ENCODE measurements around the gene SENP1. TPM values are rescaled to one million over a fixed set of nuclear protein-coding genes. Genes with fewer than 3 reads are reported as not detected.

SENP1 gene
- total RNA-seq, 1 donor from 2014 or later = 24.2 TPM

DNA sequence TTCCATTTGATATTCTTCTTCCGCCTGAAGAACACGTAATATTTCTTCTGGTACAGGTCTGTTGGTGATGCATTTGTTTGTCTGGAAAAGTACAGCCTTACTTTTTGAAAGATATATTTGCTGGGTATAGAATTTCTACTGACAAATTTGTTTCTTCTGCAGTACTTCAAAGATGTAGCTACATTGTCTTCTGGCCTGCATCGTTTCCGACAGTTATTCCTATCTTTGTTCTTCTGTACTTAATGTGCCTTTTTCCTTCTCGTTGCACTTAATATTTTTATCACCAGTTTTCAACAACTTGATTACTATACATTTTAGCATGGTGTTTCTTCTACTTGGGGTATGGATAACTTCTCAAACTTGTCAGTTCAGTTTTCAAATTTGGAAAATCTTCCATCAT lies 47.1 kb downstream of the SENP1 start:
- Mint-ChIP-seq H3K27ac (ENCODE audit: unreplicated experiment) (no peak overlapping the region), H3K4me3 (ENCODE audit: unreplicated experiment) (no peak overlapping the region), H3K36me3 (ENCODE audit: unreplicated experiment) (peaks cover 10% of the 10 kb centered on the region), H3K4me1 (ENCODE audit: low read depth, unreplicated experiment) (no peaks in the 10 kb centered on the region), H3K9me3 (ENCODE audit: unreplicated experiment) (no peaks in the 10 kb centered on the region), H3K27me3 (ENCODE audit: unreplicated experiment) (no peaks in the 10 kb centered on the region)
- DNase-seq = no peak
- TF ChIP-seq, protein P1, sequence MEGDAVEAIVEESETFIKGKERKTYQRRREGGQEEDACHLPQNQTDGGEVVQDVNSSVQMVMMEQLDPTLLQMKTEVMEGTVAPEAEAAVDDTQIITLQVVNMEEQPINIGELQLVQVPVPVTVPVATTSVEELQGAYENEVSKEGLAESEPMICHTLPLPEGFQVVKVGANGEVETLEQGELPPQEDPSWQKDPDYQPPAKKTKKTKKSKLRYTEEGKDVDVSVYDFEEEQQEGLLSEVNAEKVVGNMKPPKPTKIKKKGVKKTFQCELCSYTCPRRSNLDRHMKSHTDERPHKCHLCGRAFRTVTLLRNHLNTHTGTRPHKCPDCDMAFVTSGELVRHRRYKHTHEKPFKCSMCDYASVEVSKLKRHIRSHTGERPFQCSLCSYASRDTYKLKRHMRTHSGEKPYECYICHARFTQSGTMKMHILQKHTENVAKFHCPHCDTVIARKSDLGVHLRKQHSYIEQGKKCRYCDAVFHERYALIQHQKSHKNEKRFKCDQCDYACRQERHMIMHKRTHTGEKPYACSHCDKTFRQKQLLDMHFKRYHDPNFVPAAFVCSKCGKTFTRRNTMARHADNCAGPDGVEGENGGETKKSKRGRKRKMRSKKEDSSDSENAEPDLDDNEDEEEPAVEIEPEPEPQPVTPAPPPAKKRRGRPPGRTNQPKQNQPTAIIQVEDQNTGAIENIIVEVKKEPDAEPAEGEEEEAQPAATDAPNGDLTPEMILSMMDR (IDR thresholded peaks at IDR 0.05; ENCODE audit: partially characterized antibody, unreplicated experiment) = no peak

DNA sequence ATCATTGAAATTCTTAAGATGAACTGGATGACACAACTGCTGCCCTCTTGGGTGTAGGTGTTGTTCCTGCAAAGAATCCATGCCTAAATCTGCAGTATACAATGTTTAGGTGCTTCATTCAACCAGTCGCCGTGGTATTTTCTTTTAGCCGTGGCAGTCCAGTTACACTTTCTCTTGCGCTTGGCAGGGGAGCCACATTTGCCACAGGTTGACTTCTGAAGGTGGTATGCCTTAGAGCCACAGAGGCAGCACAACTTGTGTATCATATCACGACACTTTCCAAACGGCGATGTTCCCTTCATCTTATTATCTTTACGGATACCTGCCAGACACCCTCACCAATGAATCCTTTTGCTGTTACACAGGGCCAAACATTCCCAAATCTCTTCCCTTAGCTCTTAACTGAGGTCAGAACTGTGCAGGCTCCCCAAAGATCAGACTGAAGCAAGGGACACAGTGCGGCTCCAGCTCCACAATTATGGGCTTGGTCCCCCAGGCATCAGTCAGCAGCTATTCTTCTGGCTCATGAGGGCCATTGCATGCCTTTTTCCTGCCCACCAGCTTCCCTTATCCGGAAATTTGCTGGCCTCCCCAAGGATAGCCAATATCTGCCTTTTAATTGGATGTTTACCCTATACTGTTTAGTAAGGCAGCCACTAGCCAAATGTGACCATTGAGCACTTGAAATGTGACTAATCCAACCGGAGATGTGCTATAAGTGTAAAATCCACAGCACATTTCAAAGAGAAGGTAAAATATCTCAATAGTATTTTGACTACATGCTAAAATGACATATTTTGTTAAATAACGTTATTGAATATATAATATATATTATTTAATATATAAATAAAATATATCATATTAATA lies 50.7 kb downstream of the SENP1 start:
- no peak for DNase-seq
- no peaks in the 10 kb centered on the region for H3K27me3 Mint-ChIP-seq (ENCODE audit: unreplicated experiment)
- TF ChIP-seq, protein P1 (IDR thresholded peaks at IDR 0.05; ENCODE audit: partially characterized antibody, unreplicated experiment) = no peak
- H3K36me3 Mint-ChIP-seq (ENCODE audit: unreplicated experiment) = peaks cover 10% of the 10 kb centered on the region
- no peaks in the 10 kb centered on the region for H3K4me1 Mint-ChIP-seq (ENCODE audit: low read depth, unreplicated experiment)
- H3K4me3 Mint-ChIP-seq (ENCODE audit: unreplicated experiment) = no peak overlapping the region
- no peak overlapping the region for H3K27ac Mint-ChIP-seq (ENCODE audit: unreplicated experiment)
- no peaks in the 10 kb centered on the region for H3K9me3 Mint-ChIP-seq (ENCODE audit: unreplicated experiment)

DNA sequence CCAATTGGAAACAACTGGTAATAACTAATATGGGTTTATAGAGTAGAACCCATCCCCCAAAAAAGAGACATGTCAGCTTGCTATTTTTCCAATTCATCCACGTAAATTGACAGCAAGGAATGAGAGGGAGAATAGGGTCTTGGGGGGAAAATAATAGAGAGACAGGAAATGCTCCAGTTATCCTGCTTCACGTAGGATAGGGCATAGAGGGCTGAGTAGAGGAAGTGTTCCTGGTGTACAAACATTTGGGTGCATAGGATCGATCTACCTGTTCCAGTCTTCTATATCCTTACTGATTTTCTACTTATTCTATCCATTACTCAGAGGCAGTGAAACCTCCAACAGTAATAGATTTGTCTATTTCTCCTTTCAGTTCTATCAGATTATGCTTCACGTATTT lies 52.0 kb downstream of the SENP1 start:
- H3K27ac Mint-ChIP-seq (ENCODE audit: unreplicated experiment) = no peak overlapping the region
- H3K4me3 Mint-ChIP-seq (ENCODE audit: unreplicated experiment) = no peak overlapping the region
- H3K27me3 Mint-ChIP-seq (ENCODE audit: unreplicated experiment) = no peaks in the 10 kb centered on the region
- H3K36me3 Mint-ChIP-seq (ENCODE audit: unreplicated experiment) = peaks cover 5% of the 10 kb centered on the region
- TF ChIP-seq, protein P1 (IDR thresholded peaks at IDR 0.05; ENCODE audit: partially characterized antibody, unreplicated experiment) = no peak
- no peak for DNase-seq
- no peaks in the 10 kb centered on the region for H3K4me1 Mint-ChIP-seq (ENCODE audit: low read depth, unreplicated experiment)
- no peaks in the 10 kb centered on the region for H3K9me3 Mint-ChIP-seq (ENCODE audit: unreplicated experiment)

DNA sequence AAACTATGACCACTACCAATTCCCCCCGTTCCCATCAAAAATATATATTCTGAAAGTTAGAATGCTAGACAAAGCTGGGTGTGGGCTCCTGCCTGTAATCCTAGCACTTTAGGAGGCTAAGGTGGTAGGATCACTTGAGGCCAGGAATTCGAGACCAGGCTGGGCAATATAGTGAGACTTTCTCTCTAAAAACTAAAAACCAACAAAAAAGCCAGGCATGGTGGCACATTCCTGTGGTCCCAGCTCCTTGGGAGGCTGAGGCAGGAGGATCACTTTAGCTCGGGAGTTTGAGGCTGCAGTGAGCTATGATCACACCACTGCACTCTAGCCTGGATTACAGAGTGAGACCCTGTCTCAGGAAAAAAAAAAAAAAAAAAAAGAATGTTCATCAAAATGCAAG lies 52.8 kb downstream of the SENP1 start:
- Mint-ChIP-seq H3K4me1 (ENCODE audit: low read depth, unreplicated experiment) (no peaks in the 10 kb centered on the region), H3K27me3 (ENCODE audit: unreplicated experiment) (no peaks in the 10 kb centered on the region), H3K9me3 (ENCODE audit: unreplicated experiment) (no peaks in the 10 kb centered on the region), H3K4me3 (ENCODE audit: unreplicated experiment) (no peak overlapping the region), H3K27ac (ENCODE audit: unreplicated experiment) (no peak overlapping the region), H3K36me3 (ENCODE audit: unreplicated experiment) (no peaks in the 10 kb centered on the region)
- TF ChIP-seq, protein P1 (IDR thresholded peaks at IDR 0.05; ENCODE audit: partially characterized antibody, unreplicated experiment) = no peak
- DNase-seq = no peak

DNA sequence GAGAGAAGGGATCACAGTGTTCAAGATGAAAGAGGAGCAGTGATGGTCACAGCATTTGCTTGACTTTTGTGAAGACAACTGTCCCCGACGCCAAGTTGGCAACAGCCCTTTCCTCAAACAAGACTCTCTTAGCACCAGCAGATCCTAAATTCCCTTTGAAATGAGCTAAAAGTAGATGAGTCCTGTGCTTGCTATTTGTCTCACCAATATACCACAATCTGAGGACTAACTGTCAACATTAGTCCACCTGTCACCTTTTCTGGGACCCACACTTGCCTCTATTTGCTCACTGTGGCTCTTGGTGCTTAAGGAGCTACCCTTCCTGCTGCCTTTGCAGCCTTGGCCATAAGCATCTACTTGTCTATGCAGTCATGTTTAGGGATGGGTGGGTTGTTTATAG lies 54.2 kb downstream of the SENP1 start:
- Mint-ChIP-seq H3K36me3 (ENCODE audit: unreplicated experiment) (no peaks in the 10 kb centered on the region), H3K27me3 (ENCODE audit: unreplicated experiment) (no peaks in the 10 kb centered on the region), H3K9me3 (ENCODE audit: unreplicated experiment) (no peaks in the 10 kb centered on the region), H3K27ac (ENCODE audit: unreplicated experiment) (no peak overlapping the region), H3K4me3 (ENCODE audit: unreplicated experiment) (no peak overlapping the region), H3K4me1 (ENCODE audit: low read depth, unreplicated experiment) (no peaks in the 10 kb centered on the region)
- no peak for DNase-seq
- TF ChIP-seq, protein P1 (IDR thresholded peaks at IDR 0.05; ENCODE audit: partially characterized antibody, unreplicated experiment) = no peak
